ENCODE data around the gene ANXA10. TPM values are rescaled to one million over a fixed set of nuclear protein-coding genes. Genes with fewer than 3 reads are reported as not detected.
"Not testable (repeated sequence)": the region's sequence is repeated elsewhere in the genome, so short reads cannot be mapped to it uniquely, and the experiment has no call there.

ANXA10 gene
- total and polyA plus RNA-seq, 2 experiments from 2014 or later, result not detected

- Histone ChIP-seq H3K36me3 (no peaks in the 10 kb centered on the region), H3K4me1 (ENCODE audit: low read depth) (no peaks in the 10 kb centered on the region), H3K4me3 (no peak overlapping the region), H3K27me3 (no peaks in the 10 kb centered on the region), H3K27ac (no peak overlapping the region), H3K9me3 (ENCODE audit: low read depth) (no peaks in the 10 kb centered on the region)
- TF ChIP-seq, protein P1, sequence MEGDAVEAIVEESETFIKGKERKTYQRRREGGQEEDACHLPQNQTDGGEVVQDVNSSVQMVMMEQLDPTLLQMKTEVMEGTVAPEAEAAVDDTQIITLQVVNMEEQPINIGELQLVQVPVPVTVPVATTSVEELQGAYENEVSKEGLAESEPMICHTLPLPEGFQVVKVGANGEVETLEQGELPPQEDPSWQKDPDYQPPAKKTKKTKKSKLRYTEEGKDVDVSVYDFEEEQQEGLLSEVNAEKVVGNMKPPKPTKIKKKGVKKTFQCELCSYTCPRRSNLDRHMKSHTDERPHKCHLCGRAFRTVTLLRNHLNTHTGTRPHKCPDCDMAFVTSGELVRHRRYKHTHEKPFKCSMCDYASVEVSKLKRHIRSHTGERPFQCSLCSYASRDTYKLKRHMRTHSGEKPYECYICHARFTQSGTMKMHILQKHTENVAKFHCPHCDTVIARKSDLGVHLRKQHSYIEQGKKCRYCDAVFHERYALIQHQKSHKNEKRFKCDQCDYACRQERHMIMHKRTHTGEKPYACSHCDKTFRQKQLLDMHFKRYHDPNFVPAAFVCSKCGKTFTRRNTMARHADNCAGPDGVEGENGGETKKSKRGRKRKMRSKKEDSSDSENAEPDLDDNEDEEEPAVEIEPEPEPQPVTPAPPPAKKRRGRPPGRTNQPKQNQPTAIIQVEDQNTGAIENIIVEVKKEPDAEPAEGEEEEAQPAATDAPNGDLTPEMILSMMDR (IDR thresholded peaks at IDR 0.05; ENCODE audit: low read depth, low read length), result no peak
- DNase-seq (ENCODE audit: low read depth in 1 of 2, low spot score in 1 of 2), result no peak
These were observed 4.8 kb downstream of the ANXA10 start for GRCh38 chr4:168097161-168097560.

DNA sequence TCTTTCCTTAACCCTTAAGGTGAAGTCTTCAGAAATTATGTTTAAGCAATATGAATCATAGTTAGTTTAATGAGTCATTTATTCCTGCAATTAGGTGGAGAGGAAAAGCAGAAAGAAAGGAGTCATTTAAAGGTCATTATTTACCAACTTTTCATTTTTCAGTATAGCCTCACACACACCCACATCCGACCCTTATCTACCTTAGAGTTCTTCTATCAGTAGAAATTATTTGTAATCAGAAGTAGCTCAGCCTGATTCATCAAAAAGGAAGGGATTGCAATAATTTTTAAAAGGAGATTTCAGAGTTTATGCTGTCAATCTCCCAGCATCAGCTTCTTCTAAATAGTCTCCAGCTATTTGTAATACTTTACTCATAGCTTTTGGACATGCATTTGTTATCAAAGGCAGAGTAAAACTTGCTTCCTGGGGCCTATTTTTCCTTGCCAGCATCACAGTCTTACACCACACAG lies 5.9 kb downstream of the ANXA10 start:
- Histone ChIP-seq H3K27me3 (no peaks in the 10 kb centered on the region), H3K36me3 (no peaks in the 10 kb centered on the region), H3K9me3 (ENCODE audit: low read depth) (no peaks in the 10 kb centered on the region), H3K27ac (no peak overlapping the region), H3K4me1 (ENCODE audit: low read depth) (no peaks in the 10 kb centered on the region), H3K4me3 (no peak overlapping the region)
- TF ChIP-seq, protein P1 (IDR thresholded peaks at IDR 0.05; ENCODE audit: low read depth, low read length), result no peak
- peak in 1 of 2 donors; percentile 31 for DNase-seq (ENCODE audit: low read depth in 1 of 2, low spot score in 1 of 2)

GRCh38 chr4:168099195-168099594 lies 6.9 kb downstream of the ANXA10 start:
- H3K27me3 ChIP-seq, result no peaks in the 10 kb centered on the region

GRCh38 chr4:168101026-168101425 lies 8.7 kb downstream of the ANXA10 start:
- no peaks in the 10 kb centered on the region for H3K9me3 ChIP-seq (ENCODE audit: low read depth)
- H3K27me3 ChIP-seq, result no peaks in the 10 kb centered on the region
- no peaks in the 10 kb centered on the region for H3K4me1 ChIP-seq (ENCODE audit: low read depth)
- peak in 1 of 2 donors; percentile 52 for DNase-seq (ENCODE audit: low read depth in 1 of 2, low spot score in 1 of 2)
- H3K4me3 ChIP-seq, result no peak overlapping the region
- no peaks in the 10 kb centered on the region for H3K36me3 ChIP-seq
- H3K27ac ChIP-seq, result no peak overlapping the region
- TF ChIP-seq, protein P1 (IDR thresholded peaks at IDR 0.05; ENCODE audit: low read depth, low read length), result no peak

More at GRCh38 chr4:168099195-168099594, 6.9 kb downstream of the ANXA10 start:
- H3K4me3 ChIP-seq, result no peak overlapping the region
- no peak for DNase-seq (ENCODE audit: low read depth in 1 of 2, low spot score in 1 of 2)
- TF ChIP-seq, protein P1 (IDR thresholded peaks at IDR 0.05; ENCODE audit: low read depth, low read length), result no peak
- no peaks in the 10 kb centered on the region for H3K4me1 ChIP-seq (ENCODE audit: low read depth)
- no peaks in the 10 kb centered on the region for H3K36me3 ChIP-seq
- H3K9me3 ChIP-seq (ENCODE audit: low read depth), result no peaks in the 10 kb centered on the region
- H3K27ac ChIP-seq, result no peak overlapping the region

DNA sequence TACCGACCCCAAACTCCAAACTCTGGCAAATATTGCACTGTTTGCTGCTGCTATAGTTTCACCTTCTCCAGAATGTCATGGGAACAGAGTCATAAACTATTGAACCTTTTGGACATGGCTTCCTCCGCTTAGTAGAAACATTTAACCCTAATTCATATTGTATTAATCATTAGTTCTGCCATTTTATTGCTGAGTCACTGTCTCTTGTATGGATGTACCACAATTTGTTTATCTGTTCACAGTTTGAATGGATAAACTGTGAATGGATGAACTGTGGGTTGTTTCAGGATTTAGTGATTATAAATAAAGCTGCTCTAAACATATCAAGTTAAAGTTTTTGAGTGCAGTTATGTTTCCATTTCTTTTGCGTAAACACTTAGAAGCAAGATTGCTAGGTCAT lies 10.1 kb downstream of the ANXA10 start:
- Histone ChIP-seq H3K4me3 (no peak overlapping the region), H3K4me1 (ENCODE audit: low read depth) (no peaks in the 10 kb centered on the region), H3K36me3 (no peaks in the 10 kb centered on the region), H3K9me3 (ENCODE audit: low read depth) (no peaks in the 10 kb centered on the region), H3K27ac (no peak overlapping the region), H3K27me3 (no peaks in the 10 kb centered on the region)
- no peak for DNase-seq (ENCODE audit: low read depth in 1 of 2, low spot score in 1 of 2)
- TF ChIP-seq, protein P1 (IDR thresholded peaks at IDR 0.05; ENCODE audit: low read depth, low read length), result no peak

- H3K27ac ChIP-seq, result no peak overlapping the region
- no peaks in the 10 kb centered on the region for H3K4me1 ChIP-seq (ENCODE audit: low read depth)
- no peaks in the 10 kb centered on the region for H3K27me3 ChIP-seq
- H3K9me3 ChIP-seq (ENCODE audit: low read depth), result no peaks in the 10 kb centered on the region
- no peak overlapping the region for H3K4me3 ChIP-seq
- TF ChIP-seq, protein P1 (IDR thresholded peaks at IDR 0.05; ENCODE audit: low read depth, low read length), result no peak
- DNase-seq (ENCODE audit: low read depth in 1 of 2, low spot score in 1 of 2), result no peak
- no peaks in the 10 kb centered on the region for H3K36me3 ChIP-seq
These were observed 17.2 kb downstream of the ANXA10 start for GRCh38 chr4:168109527-168109926.

DNA sequence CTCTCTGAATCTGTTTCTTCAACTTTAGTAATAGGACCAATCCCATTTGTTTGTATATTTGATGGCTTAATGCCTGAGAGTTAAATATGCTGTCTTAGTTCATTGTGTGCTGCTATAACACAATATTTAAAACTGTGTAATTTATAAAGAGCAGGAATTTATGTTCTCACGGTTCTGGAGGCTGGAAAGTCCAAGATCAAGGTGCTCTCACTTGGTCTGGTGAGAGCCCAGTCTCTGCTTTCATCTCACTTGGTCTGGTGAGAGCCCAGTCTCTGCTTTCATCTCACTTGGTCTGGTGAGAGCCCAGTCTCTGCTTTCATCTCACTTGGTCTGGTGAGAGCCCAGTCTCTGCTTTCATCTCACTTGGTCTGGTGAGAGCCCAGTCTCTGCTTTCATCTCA lies 20.7 kb downstream of the ANXA10 start:
- not testable (repeated sequence) for DNase-seq (ENCODE audit: low read depth in 1 of 2, low spot score in 1 of 2); H3K27ac ChIP-seq; H3K36me3 ChIP-seq; H3K4me3 ChIP-seq; H3K9me3 ChIP-seq (ENCODE audit: low read depth); H3K27me3 ChIP-seq; H3K4me1 ChIP-seq (ENCODE audit: low read depth)
